RWPE2 (cell line): ENCODE results near the gene DLG2.

Experiments
- ATAC-seq: fragments of 200-7000 bp; cut with Tn5 transposase; 3 replicates; pipeline ENCODE4 v1.9.1; 2021; ENCODE audit warnings: low read depth
- DNase-seq: peaks from one replicate; pipeline ENCODE4 v3.0.0-alpha.2; 2020; ENCODE audit warnings: low spot score
- H3K27ac ChIP-seq: fragments of 450-650 bp; 2 replicates; pipeline ENCODE4 v1.5.1; 2017; ENCODE audit warnings: mild to moderate bottlenecking; ENCODE audit not compliant: poor library complexity, severe bottlenecking
- H3K27me3 ChIP-seq: fragments of 250-450 bp; sonication (Bioruptor Pico); 2 replicates; pipeline ENCODE4 v1.5.1; 2021; ENCODE audit warnings: mild to moderate bottlenecking, moderate library complexity; ENCODE audit not compliant: insufficient read depth, poor library complexity, severe bottlenecking
- H3K36me3 ChIP-seq: fragments of 250-450 bp; sonication (Bioruptor Pico); 2 replicates; pipeline ENCODE4 v1.5.1; 2020; ENCODE audit warnings: low read depth, mild to moderate bottlenecking, moderate library complexity
- H3K4me1 ChIP-seq: fragments of 250-450 bp; sonication (Bioruptor Pico); 2 replicates; pipeline ENCODE4 v1.5.1; 2021; ENCODE audit warnings: mild to moderate bottlenecking, moderate library complexity; ENCODE audit not compliant: insufficient read depth, poor library complexity, severe bottlenecking
- H3K4me3 ChIP-seq: fragments of 250-450 bp; sonication (Bioruptor Pico); 2 replicates; pipeline ENCODE4 v1.5.1; 2021; ENCODE audit warnings: mild to moderate bottlenecking, moderate library complexity; ENCODE audit not compliant: severe bottlenecking
- H3K9me3 ChIP-seq: fragments of 250-450 bp; sonication (Bioruptor Pico); 2 replicates; pipeline ENCODE4 v1.5.1; 2021; ENCODE audit warnings: mild to moderate bottlenecking, moderate library complexity; ENCODE audit not compliant: severe bottlenecking
- CTCF ChIP-seq: fragments of 450-650 bp; IDR thresholded peaks from one replicate; pipeline ENCODE4 v1.5.1; 2017; ENCODE audit warnings: mild to moderate bottlenecking, moderate library complexity; ENCODE audit not compliant: poor library complexity, severe bottlenecking

DLG2 gene

DNA sequence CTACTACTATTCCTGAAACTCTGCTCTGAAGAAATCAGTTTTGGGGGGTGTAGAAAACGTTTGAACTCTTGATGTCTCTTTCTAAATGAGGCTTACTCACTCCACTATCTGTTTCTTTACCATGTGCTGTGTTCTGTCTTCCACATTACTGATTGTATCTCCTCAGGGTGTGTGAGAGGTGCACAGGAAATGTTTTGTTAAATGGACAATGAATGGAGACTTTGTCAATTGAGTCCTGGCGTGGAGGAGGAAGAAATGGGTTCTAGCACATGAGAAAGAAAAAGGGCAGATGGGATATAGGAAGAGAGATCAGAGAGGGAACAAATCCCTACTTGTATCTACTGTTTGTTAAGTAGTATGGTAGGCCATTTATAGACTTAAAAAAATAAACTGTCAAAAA, 1763.9 kb downstream of the DLG2 start:
- H3K27me3 ChIP-seq = no peaks in the 10 kb centered on the region
- H3K4me3 ChIP-seq = no peak overlapping the region
- no peaks in the 10 kb centered on the region for H3K36me3 ChIP-seq
- no peaks in the 10 kb centered on the region for H3K9me3 ChIP-seq
- TF ChIP-seq CTCF = no peak
- no peaks in the 10 kb centered on the region for H3K4me1 ChIP-seq
- ATAC-seq (no peak), DNase-seq (no peak)
- no peak overlapping the region for H3K27ac ChIP-seq

GRCh38 chr11:83862691-83863090, 1764.5 kb downstream of the DLG2 start:
- Histone ChIP-seq H3K27ac (no peak overlapping the region), H3K9me3 (no peaks in the 10 kb centered on the region), H3K36me3 (no peaks in the 10 kb centered on the region), H3K27me3 (no peaks in the 10 kb centered on the region), H3K4me3 (no peak overlapping the region), H3K4me1 (no peaks in the 10 kb centered on the region)
- no peak for TF ChIP-seq CTCF
- DNase-seq (no peak), ATAC-seq (no peak)

DNA sequence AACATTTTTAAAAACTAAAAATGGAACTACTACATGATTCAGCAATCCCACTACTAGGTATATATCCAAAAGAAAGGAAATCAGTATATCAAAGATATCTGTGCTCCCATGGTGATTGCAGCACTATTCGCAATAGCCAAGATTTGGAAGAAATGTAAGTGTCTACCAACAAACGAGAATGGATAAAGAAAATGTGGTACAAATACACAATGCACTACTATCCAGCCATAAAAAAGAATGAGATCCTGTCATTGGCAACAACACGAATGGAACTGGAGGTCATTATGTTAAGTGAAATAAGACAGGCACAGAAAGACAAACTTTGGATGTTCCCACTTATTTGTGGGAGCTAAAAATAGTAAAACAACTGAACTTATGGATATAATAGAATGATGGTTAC, 1765.1 kb downstream of the DLG2 start:
- TF ChIP-seq CTCF = no peak
- Histone ChIP-seq H3K27ac (no peak overlapping the region), H3K4me3 (no peak overlapping the region), H3K27me3 (no peaks in the 10 kb centered on the region), H3K36me3 (no peaks in the 10 kb centered on the region), H3K4me1 (no peaks in the 10 kb centered on the region), H3K9me3 (no peaks in the 10 kb centered on the region)
- no peak for ATAC-seq
- DNase-seq = no peak

GRCh38 chr11:83858694-83859093, 1768.5 kb downstream of the DLG2 start:
- Histone ChIP-seq H3K27ac (no peak overlapping the region), H3K36me3 (no peaks in the 10 kb centered on the region), H3K27me3 (peaks cover 2% of the 10 kb centered on the region), H3K4me3 (no peak overlapping the region), H3K4me1 (no peaks in the 10 kb centered on the region), H3K9me3 (no peaks in the 10 kb centered on the region)
- no peak for TF ChIP-seq CTCF
- no peak for DNase-seq
- ATAC-seq = no peak

GRCh38 chr11:83855237-83855636, 1771.9 kb downstream of the DLG2 start:
- H3K4me1 ChIP-seq = no peaks in the 10 kb centered on the region
- no peak for ATAC-seq
- no peak overlapping the region for H3K27ac ChIP-seq
- H3K27me3 ChIP-seq = peaks cover 4% of the 10 kb centered on the region
- H3K4me3 ChIP-seq = no peak overlapping the region
- TF ChIP-seq CTCF = no peak
- no peaks in the 10 kb centered on the region for H3K36me3 ChIP-seq
- DNase-seq = no peak
- no peaks in the 10 kb centered on the region for H3K9me3 ChIP-seq
